G401 (cell line): ENCODE results near the gene CYP1A1. TPM values are rescaled to one million over a fixed set of nuclear protein-coding genes. Genes with fewer than 3 reads are reported as not detected.
"Not testable (repeated sequence)": the region's sequence is repeated elsewhere in the genome, so short reads cannot be mapped to it uniquely, and the experiment has no call there.

ENCODE experiments used
- DNase-seq: peaks from one replicate; pipeline ENCODE4 v3.0.0-alpha.2; 2015; ENCODE audit warnings: low spot score
- in situ Hi-C: cut with HindIII; loops from 2 replicates; pipeline ENCODE4 v1.10.0; 2016; ENCODE audit warnings: low sequenced_read_pairs, mixed read lengths
- total RNA-seq: library from RNA; depleted of rRNA; stranded (reverse); fragments of >200 nt; shearing (Covaris generic); gene quantifications from 2 replicates; pipeline ENCODE4 v1.2.3, GENCODE V29; 2014

Gene CYP1A1
- total RNA-seq, 1 experiment from 2014 or later: not detected

DNA sequence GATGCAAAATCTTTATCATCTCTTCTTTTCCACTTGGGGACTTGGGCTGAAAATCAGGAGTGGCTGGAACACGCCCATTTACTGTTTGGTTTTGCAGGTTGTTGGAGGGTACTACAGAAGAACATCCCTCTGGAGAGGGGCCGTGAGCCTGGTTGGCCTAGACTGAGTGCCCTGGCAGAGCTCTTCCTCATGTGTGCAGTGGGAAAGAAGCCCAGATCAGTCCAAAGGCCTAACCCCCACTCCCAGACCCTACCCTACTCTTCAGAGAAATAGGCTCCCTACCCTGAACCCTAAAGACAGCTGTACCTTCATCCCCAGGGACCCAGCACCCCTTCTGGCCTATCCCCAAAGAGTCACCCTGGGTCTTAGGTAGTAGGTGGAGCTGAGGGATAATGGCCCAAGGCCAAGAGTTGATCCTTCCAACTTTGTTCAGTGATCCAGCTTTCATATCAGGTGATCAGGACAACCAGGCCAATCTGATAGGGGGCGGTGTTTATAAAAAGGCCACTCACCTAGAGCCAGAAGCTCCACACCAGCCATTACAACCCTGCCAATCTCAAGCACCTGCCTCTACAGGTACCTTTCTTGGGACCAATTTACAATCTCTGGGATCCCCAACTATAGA is 23.1 kb upstream of the CYP1A1 start, which contains the start of gene CYP1A2:
Gene CYP1A2, plus strand, starts transcription at position 524 of the 625 bp plus-strand sequence. CDS start 894 bp downstream, outside the sequence.
- no peak for DNase-seq
- in situ Hi-C loops: no loop called here

DNA sequence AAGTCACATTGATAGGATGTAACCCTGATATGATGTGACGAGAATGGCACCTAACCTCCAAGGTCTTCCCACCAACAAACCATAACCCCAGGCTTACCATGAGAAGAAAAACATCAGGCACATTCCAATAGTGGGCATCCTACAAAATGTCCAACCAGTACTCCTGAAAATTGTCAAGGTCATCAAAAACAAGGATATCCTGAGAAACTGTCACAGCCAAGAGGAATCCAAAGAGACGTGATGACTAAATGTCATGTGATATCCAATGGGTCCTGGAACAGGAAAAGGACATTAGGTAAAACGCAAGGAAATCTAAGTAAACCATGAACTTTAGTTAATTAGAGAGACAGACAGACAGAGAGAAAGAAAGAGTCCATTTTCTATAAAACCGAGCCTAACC is 21.1 kb upstream of the CYP1A1 start:
- in situ Hi-C loops: no loop called here
- DNase-seq: no peak

DNA sequence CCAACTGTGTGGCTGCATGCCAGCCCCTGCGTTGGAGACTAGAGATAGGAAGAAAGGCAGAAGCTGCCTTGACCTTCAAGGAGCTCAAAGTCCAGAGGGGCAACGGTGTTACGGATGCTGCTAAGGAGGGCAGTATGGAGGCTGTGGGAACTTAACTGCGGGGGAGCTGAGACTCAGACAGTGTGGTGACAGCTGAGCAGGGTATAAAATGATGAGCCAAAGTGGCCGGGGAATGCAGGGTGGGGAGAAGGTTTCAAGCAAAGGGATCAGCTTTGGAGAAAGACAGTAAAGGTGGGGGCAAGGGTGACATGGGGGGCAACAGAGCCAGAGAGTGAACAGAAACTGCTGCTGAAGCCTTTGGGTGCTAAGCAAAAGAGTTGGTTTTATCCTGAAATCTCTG is 17.1 kb upstream of the CYP1A1 start:
- in situ Hi-C loops: no loop called here
- DNase-seq: no peak

DNA sequence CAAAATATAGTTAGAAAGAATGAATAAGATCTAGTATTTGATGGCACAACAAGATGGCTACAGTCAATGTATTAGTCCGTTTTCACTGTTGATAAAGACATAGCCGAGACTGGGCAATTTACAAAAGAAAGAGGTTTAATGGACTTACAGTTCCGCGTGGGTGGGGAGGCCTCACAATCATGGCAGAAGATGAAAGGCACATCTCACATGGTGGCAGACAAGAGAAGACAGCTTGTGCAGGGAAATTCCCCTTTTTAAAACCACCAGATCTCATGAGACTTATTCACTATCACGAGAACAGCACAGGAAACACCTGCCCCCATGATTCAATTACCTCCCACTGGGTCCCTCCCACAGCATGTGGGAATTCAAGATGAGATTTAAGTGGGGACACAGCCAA is 12.9 kb upstream of the CYP1A1 start:
- DNase-seq, in situ Hi-C loops: not testable (repeated sequence)

DNA sequence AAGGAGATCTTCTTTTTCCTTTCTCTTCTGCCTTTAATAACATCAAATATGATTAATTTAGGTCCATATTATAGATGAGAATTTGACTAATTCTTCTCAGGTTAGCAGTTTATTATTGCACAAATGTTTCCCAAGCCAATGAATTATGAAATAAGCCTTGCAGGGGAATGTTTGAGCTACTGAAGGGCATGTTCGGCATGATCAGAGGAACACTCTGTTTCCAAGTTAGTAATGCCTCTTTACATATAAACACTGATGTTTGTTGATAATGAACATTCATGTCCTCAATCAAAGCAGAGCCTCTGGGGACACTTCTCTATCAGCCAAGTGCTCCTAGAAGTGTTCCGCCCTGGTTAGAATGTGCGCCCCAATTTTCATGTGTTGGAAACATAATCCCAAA is 10.0 kb upstream of the CYP1A1 start:
- no peak for DNase-seq
- in situ Hi-C loops: no loop called here

DNA sequence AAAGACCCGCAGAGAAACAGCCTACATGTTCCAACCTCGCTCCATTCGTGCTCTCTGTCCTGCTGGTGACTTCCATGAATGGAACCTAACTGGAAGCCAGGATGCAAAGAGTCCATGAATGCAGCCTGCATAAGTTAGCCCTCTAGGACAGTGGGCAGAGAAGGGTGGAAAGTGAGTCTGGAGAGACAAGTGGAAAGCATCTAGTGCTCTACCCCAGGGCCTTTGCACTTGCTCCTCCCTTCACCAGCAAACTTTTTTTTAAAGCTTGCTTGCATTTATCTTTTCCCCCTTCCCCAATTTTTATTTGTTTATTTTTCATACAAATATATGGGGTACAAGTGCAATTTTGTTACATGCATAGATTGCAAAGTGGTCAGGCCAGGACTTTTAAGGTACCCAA is 7.9 kb upstream of the CYP1A1 start:
- in situ Hi-C loops: no loop called here
- no peak for DNase-seq

DNA sequence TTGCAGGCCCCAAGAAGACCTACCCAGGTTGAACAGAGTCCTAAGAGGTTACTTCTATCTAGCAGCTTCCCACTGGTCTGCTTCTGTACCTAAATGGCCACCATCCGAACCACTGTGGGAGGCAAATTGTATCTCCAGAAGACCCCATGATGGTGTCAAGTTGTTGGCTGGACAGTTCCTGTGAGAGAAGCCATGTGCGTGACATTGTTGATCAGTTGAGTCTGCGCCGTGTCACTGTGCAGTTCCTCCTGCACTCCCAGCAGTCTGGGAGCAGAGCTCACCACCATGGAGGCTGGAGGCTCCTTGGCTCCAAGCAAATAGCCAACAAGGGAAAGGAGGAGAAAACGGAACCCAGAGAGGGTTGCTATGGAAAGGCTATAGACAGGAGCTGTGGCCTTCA is 7.5 kb upstream of the CYP1A1 start:
- no peak for DNase-seq
- in situ Hi-C loops: no loop called here

DNA sequence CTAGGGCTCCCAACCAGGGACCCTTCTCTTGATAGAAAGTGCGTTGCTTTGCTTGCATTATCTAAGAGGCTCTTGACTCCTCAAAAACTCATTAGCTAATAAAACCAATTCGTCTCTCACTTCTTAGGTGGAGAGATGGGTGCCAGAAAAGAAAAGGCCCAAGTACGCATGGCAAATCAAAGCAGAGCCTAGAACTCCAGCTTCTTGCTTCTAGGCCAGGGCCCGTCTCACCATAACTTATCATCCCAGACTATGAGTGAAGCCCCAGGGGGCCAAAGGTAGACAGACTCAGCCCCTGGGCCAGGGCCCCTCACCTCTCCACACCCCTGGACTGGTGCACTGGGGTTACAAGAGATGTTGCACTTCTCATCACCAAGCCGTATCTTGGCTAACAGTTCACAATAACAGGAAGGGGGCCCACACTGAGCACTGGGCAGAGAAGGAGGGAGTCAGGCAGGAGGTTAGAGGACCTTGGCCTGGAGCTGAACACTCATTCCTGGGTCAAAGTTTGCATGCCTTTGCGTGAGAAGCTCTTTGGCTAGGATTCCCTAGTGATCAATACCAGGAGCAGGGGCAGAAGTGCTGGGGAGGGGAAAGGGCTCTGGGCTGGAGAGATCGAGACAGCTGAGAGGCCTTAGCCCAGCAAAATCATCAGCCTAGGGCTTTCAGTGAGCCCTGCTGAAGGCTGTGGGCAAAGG is 5.4 kb upstream of the CYP1A1 start:
- in situ Hi-C loops: no loop called here
- no peak for DNase-seq

DNA sequence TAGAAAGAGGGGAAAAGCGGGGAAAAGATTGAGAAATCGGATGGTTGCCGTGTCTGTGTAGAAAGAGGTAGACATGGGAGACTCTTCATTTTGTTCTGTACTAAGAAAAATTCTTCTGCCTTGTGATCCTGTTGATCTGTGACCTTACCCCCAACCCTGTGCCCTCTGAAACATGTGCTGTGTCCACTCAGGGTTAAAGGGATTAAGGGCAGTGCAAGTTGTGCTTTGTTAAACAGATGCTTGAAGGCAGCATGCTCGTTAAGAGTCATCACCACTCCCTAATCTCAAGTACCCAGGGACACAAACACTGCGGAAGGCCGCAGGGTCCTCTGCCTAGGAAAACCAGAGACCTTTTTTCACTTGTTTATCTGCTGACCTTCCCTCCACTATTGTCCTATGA is 4.0 kb upstream of the CYP1A1 start:
- DNase-seq, in situ Hi-C loops: not testable (repeated sequence)

DNA sequence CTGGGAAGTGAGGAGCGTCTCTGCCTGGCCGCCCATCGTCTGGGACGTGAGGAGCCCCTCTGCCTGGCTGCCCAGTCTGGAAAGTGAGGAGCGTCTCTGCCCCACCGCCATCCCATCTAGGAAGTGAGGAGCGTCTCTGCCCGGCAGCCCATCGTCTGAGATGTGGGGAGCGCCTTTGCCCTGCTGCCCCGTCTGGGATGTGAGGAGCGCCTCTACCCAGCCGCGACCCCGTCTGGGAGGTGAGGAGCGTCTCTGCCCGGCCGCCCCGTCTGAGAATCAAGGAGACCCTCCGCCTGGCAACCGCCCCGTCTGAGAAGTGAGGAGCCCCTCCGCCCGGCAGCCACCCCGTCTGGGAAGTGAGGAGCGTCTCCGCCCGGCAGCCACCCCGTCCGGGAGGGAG is 3.4 kb upstream of the CYP1A1 start:
- DNase-seq, in situ Hi-C loops: not testable (repeated sequence)

DNA sequence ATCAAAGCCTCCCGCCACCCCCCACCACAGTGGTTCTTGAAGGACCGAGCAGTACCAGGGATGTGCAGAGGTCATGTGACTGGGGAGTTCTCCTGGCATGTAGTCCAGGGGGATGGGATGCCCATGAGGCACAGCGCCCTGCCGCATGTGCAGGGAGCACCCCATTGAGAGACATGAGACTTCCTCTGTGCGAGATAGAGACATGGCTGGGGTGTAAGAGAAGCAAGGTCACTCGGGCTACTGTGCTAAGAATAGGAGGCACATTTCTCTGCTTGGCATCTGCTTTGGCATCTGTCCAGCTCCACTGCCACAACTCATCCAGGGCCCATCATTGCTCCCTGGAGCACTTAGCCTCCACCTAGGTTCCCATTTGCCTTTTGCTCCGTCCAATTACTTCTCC is 2.4 kb upstream of the CYP1A1 start:
- peak; percentile 8 for DNase-seq
- in situ Hi-C loops: no loop called here

DNA sequence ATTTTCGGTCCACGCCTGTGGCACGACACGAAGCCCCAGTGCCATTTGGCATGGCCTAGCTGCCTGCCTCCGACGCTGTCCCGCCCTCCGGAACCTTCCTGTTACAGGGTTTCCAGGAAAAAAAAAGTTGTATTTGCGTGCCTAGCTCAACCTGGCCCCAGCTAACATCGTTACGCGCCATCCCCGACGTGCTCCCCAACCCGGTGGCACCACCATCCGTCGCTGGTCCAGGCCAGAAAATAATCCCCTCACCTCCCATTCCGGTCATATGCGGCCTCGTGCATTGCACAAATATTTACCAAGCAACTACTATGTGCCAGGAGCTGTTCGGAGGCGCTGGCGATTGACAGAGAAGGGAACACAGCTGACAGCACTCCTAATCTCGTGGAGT is 1.4 kb upstream of the CYP1A1 start:
- DNase-seq: no peak
- in situ Hi-C loops: no loop called here

DNA sequence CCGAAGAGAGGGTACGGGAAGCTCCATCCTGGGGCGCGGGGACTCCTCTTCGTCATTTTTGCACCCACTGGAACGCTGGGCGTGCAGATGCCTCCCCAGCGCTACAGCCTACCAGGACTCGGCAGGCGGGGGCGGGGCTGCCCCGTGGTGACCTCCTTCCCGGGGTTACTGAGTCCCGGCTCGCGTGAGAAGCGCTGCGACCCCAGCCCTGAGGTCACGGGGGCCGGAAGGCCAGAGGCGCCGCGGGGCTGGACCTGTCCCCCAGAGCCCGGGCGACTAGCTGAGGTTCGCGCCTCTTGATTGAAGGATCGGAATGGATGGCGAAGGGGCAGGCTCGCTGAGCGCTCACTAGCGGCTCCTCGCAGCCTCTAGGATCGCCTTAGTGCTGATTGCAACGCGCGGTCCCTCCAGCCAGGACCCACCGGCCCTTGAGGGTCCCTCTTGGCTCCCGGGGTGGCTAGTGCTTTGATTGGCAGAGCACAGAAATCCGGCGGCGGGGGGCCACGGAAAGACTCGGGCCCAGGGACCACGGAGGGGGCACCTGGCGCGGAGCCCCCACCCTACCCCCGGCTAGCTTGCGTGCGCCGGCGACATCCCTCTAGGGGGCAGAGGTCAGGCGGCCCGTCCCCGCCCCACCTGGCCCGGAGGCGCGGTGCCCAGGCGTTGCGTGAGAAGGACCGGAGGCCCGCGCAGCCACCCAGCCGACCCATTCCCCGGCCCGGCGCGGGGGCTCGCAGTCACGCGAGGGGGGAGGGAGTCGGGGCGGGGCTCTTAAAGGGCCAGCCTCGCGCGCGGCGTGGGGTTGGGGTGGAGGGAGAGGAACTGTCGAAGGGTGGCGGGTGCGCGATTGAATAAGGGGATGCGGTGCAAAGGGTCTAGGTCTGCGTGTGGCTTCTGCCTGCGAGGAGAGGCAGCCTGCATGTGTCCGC is 781 bp upstream of the CYP1A1 start:
- in situ Hi-C loops: no loop called here
- DNase-seq: peak; percentile 16

DNA sequence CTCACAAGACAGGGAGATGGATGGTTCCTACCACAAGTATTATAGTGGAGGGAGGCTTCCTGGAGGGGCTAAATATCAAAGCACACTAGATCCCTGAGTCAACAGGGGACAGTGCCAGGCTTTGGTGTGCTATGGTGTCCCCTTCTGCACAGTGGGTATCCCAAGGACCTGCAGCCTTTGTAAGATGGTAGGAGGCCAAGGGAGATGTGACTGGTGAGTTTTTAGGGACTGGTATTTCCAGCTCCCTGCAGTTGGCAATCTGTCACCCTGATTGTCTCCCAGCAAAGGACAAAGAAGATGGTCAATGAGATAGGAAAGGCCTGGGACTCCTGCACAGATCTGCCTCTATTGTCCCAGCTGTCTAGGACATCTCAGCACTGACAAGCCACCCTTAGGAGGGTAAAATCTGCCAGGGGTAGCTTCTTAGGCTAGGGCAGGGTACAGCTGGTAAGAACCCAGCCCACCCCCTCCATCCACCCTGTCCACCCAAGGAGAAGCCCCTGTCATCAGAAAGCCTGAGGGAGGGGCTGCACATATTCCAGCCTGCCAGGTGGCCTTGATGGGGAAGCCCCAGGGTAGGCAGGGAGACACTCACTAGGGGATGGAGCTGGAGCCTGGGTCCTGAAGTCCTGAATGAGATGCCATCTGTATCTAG is 631 bp downstream of the CYP1A1 start:
- DNase-seq: peak; percentile 14
- in situ Hi-C loops: no loop called here

DNA sequence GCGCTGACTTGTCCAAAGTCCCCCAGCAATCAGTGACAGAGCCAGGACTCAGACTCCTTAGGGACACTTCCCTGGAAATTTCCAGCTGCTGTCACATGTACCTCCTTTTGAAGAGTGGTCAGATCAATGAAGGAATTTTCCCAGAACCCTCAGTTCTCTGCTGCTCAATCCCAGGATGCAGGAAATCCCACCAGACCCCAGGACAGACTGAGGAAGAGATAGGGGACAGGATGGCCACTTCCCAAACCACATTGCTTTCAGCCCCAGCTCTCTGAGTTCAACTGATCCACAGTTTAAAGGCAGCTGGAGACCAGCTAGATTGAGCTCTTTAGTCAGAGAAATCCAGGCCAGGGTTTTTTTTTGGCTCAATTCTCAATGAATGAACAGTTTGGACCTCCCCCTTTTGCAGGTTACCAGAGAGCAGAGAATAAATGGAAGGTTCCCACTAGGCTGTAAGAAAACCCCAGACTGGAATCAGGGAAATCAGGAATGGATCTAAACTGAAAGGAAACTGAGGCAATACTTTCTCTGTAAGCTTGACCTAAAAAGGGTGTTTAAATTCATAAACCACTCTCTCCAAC is 1.5 kb downstream of the CYP1A1 start:
- DNase-seq: peak; percentile 85
- in situ Hi-C loops: no loop called here

DNA sequence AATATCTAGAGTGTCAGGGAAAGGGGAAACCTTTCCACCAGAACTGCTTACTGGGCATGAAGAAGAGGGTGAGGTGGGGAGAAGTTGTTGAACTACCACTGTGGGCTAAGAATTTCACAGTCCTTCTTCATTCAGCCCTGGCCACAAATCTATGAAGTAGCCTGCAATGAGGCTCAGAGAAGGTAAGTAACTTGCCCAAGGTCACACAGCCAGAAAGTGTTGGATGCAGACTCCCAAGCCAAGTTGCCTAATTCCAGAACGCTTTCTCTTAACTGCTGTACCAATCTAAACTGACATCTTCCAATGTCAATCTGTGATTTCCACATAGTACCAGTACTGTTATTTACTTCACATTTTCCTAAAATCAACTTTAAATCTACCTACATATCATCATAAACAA is 2.1 kb downstream of the CYP1A1 start:
- in situ Hi-C loops: no loop called here
- no peak for DNase-seq

DNA sequence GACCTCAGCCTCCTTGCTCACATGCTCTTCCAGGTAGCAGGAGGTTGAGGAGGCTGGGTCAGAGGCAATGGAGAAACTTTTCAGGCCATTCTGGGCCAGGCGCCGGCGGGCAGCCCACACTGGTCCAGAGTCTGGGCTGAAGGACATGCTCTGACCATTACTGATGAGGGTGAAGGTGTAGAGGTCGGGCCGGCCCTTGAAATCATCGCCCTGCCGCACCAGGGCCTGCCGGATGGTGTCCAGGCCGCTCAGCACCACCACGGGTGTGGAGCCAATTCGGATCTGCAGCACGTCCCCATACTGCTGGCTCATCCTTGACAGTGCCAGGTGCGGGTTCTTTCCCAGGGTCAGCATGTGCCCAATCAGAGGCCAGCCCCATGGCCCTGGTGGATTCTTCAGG is 2.7 kb downstream of the CYP1A1 start:
- DNase-seq: no peak
- in situ Hi-C loops: no loop called here

DNA sequence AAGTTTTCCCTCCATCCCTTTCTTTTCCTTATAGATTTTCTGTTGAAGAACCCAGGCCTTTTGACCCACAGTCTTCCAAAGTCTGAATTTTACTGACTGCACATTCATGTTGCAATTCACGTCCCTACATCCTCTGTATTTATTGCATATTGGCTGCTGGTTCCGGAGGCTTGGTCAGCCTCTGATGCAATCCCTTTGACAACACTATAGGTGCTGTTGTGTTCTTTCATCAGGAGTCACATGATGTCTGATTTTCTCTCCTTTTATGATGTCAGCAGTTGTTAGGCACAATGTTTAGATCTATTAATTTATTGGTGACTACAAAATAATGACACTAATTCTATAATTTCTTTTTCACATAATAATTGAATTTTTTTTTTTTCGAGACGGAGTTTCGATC is 8.7 kb downstream of the CYP1A1 start:
- DNase-seq: no peak
- in situ Hi-C loops: no loop called here

DNA sequence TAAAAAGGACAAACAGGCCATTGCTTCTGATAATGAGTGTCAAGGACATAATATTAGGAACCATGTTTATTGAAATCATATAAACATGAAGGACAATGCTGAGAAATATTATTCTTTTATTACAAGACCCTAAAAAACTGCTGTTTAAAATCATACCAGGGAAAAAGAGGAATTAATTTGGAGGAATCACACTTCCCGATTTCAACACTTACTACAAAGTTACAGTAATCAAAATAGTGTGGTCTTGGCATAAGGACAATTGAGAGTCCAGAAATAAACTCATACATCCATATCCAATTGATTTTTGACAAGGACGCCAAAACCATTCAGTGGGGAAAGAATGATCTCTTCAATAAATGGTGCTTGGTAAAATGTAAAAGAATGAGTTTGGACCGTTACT is 13.0 kb downstream of the CYP1A1 start:
- in situ Hi-C loops: no loop called here
- no peak for DNase-seq
